ENCODE data around the gene NMRK2. TPM values are rescaled to one million over a fixed set of nuclear protein-coding genes. Genes with fewer than 3 reads are reported as not detected.

The NMRK2 gene
- total RNA-seq, 4 donors from 2014 or later: 0.69 to 8.6 (median 7.3) TPM; not detected in 1

GRCh38 chr19:3979289-3979673, 46.4 kb downstream of the NMRK2 start:
- Histone ChIP-seq H3K36me3 (peaks cover 4 to 93% of the 10 kb centered on the region in 2 donors), H3K4me3 (no peak overlapping the region), H3K27me3 (no peaks in the 10 kb centered on the region), H3K9me3 (no peaks in the 10 kb centered on the region), H3K27ac (no peak overlapping the region), H3K4me1 (peaks cover 0 to 63% (median 15%) of the 10 kb centered on the region in 3 donors)
- no peak for TF ChIP-seq POLR2AphosphoS5 (IDR thresholded peaks at IDR 0.05)
- no peak for TF ChIP-seq CTCF (IDR thresholded peaks at IDR 0.05)
- TF ChIP-seq POLR2A (IDR thresholded peaks at IDR 0.05): no peak
- TF ChIP-seq EP300 (IDR thresholded peaks at IDR 0.05): no peak
- 67% methylated on average over 1 of the region's 18 CpGs; no CpG with 5 or more reads in 1 of the 2 donors for WGBS, 2 donors (ENCODE audit: low coverage in 1 of 2)
- no peak for ATAC-seq

GRCh38 chr19:3979674-3980352, 46.9 kb downstream of the NMRK2 start:
- TF ChIP-seq POLR2AphosphoS5 (IDR thresholded peaks at IDR 0.05) (no peak), CTCF (IDR thresholded peaks at IDR 0.05) (no peak), POLR2A (IDR thresholded peaks at IDR 0.05) (no peak), EP300 (IDR thresholded peaks at IDR 0.05) (no peak)
- Histone ChIP-seq H3K9me3 (no peaks in the 10 kb centered on the region), H3K4me3 (no peak overlapping the region), H3K27ac (peak overlapping the region in 1 of 4 donors; percentile 1), H3K4me1 (peaks cover 0 to 66% (median 16%) of the 10 kb centered on the region in 3 donors), H3K27me3 (no peaks in the 10 kb centered on the region), H3K36me3 (peaks cover 4 to 93% of the 10 kb centered on the region in 2 donors)
- WGBS, 2 donors (ENCODE audit: low coverage in 1 of 2): 83 to 84% methylated on average over 5 to 7 of the region's 25 CpGs
- no peak for ATAC-seq

GRCh38 chr19:3980353-3981251, 47.7 kb downstream of the NMRK2 start:
- no peaks in the 10 kb centered on the region for H3K9me3 ChIP-seq
- 50% methylated on average over 2 of the region's 31 CpGs; no CpG with 5 or more reads in 1 of the 2 donors for WGBS, 2 donors (ENCODE audit: low coverage in 1 of 2)
- no peak for ATAC-seq
- H3K36me3 ChIP-seq: peaks cover 4 to 85% of the 10 kb centered on the region in 2 donors
- H3K27me3 ChIP-seq: no peaks in the 10 kb centered on the region
- peaks cover 0 to 68% (median 16%) of the 10 kb centered on the region in 3 donors for H3K4me1 ChIP-seq
- H3K27ac ChIP-seq: peak overlapping the region in 2 of 4 donors; percentile 9 to 96
- no peak for TF ChIP-seq EP300 (IDR thresholded peaks at IDR 0.05)
- TF ChIP-seq CTCF (IDR thresholded peaks at IDR 0.05): no peak
- no peak for TF ChIP-seq POLR2AphosphoS5 (IDR thresholded peaks at IDR 0.05)
- TF ChIP-seq POLR2A (IDR thresholded peaks at IDR 0.05): no peak
- H3K4me3 ChIP-seq: no peak overlapping the region

- Histone ChIP-seq H3K27ac (peak overlapping the region in 2 of 4 donors; percentile 94 to 96), H3K27me3 (no peaks in the 10 kb centered on the region), H3K36me3 (peaks cover 4 to 78% of the 10 kb centered on the region in 2 donors), H3K9me3 (no peaks in the 10 kb centered on the region), H3K4me3 (no peak overlapping the region), H3K4me1 (peaks cover 3 to 74% (median 20%) of the 10 kb centered on the region in 3 donors)
- TF ChIP-seq EP300 (IDR thresholded peaks at IDR 0.05) (no peak), POLR2A (IDR thresholded peaks at IDR 0.05) (no peak), POLR2AphosphoS5 (IDR thresholded peaks at IDR 0.05) (no peak), CTCF (IDR thresholded peaks at IDR 0.05) (no peak)
- ATAC-seq: no peak
- WGBS, 2 donors (ENCODE audit: low coverage in 1 of 2): 90% methylated on average over 2 of the region's 10 CpGs; no CpG with 5 or more reads in 1 of the 2 donors
Measured at GRCh38 chr19:3981373-3981735, 48.5 kb downstream of the NMRK2 start.

Data from gastroesophageal sphincter (tissue), 4 donors.